ENCODE data around the gene CGGBP1.
"Not testable (repeated sequence)": the region's sequence is repeated elsewhere in the genome, so short reads cannot be mapped to it uniquely, and the experiment has no call there.

Gene CGGBP1

GRCh38 chr3:88034491-88035275 is 24.1 kb downstream of the CGGBP1 start:
- in situ Hi-C loops (cut with HindIII; ENCODE audit: low sequenced_read_pairs): no loop called here

- in situ Hi-C loops (cut with HindIII; ENCODE audit: low sequenced_read_pairs): no loop called here
Measured at GRCh38 chr3:88033808-88034207, 25.0 kb downstream of the CGGBP1 start.

DNA sequence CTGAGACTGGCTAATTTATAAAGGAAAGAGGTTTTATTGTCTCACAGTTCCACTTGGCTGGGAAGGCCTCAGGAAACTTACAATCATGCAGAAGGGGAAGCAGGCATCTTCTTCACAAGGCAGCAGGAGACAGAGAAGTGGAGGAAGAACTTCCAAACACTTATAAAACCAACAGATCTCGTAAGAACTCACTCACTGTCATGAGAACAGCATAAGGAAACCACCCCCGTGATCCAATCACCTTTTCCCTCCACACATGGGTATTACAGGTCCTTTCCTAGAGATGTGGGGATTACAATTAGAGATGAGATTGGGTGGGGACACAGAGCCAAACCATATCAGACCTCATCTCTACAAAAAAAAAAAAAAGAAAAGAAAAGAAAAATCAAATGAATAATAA is 25.7 kb downstream of the CGGBP1 start:
- in situ Hi-C loops (cut with HindIII; ENCODE audit: low sequenced_read_pairs): no loop called here

GRCh38 chr3:88032245-88032644 is 26.6 kb downstream of the CGGBP1 start:
- in situ Hi-C loops (cut with HindIII; ENCODE audit: low sequenced_read_pairs): no loop called here

DNA sequence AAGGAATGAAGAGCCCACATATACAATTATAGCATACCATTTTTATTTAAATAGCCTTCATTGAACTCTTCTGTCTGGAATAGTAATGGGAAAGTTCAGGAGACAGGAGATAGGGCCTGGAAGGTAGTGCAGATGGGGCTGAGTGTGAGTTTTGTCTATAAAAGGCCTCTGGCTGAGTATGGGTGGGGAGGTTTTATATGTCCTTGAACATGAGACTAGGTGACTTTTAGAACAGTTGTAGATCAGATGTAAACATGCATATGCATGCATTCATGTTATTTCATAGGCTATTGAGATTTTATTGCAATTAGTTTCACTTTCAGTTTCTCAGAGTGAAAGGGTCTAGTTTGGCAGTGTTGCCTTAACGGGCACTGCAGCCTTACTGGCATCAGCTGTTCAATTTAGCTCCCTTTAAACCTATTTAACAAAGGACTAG is 27.1 kb downstream of the CGGBP1 start:
- in situ Hi-C loops (cut with HindIII; ENCODE audit: low sequenced_read_pairs): no loop called here

DNA sequence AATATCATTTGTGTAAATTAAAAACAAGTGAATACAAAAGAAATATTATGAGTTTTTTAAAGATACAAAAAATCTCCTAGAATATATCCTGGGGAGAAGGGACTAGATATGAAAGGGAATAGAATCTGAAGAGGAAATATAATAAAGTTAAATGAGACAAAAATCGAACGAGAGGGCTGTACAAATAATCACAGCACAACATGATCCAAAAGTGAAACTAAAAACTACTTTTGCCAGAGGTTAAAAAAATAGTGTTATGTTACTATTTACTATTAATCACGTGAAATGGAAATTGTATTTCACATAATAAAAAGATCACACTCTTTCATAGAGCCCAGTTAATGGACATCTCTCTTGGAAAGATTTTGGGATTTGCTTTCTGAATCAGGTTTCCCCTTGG is 28.6 kb downstream of the CGGBP1 start:
- in situ Hi-C loops (cut with HindIII; ENCODE audit: low sequenced_read_pairs): no loop called here

DNA sequence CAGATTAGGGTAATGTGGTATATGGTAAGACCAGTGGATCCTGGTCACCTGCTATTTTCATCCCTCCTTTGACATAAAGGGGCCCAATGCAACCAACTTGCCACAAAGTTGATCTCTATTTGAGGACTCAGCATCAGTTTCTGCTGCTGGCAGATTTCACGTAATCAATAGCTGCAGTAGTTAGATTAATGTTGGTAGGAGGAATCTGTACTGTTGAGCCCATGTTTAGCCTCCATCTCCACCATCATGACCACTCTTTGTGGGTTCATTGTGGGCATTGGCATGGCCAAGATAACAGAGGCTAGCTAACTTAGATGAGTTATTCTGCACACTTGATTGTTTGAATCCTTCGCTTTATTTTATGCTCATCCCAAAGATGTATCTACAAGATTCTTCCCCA is 29.9 kb downstream of the CGGBP1 start:
- in situ Hi-C loops (cut with HindIII; ENCODE audit: low sequenced_read_pairs): no loop called here

DNA sequence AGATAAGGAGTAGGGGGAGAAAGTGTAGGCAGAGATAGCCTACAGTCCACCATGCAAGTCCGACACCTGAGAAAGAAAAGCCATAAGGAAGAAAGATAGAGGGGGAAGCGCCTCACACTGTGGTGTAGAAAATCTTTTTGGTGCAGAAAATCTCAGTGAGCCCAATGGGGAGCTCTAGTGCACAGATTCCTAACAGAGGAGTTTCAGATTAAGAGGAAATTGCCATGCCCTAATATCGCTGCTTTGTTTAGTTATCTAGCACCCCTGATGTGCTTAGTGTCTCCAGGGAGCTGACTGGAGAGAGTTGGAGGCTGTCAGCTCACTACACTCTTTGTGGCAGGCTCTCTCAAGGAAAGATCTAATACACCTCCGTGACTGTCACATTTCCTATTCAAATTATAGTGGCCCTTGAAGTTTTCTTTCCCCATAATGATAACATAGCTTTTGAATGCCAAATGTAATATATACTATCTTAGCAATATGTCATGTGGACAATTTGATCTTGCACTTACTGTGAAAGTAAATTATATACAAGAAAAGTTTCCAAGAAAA is 33.7 kb downstream of the CGGBP1 start:
- in situ Hi-C loops (cut with HindIII; ENCODE audit: low sequenced_read_pairs): no loop called here

DNA sequence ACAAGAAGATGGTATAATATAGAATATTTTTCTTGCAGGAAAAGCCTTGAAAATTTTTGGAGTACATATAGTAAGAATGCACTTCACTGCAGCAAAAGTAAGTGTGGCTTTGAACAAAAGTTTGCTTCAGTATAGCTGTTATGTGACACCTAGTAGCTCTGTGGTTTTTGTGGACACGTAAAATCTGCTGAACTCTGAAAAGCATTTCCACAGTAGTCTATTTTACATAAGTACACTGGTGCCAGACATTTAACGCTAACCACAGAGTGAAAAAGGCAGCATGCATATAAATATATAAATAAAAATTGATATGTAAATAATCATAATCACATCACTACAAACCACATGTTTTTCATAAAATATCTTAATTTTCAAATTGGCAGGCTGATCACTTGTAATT is 39.8 kb downstream of the CGGBP1 start:
- in situ Hi-C loops (cut with HindIII; ENCODE audit: low sequenced_read_pairs): no loop called here

GRCh38 chr3:88015656-88016055 is 43.1 kb downstream of the CGGBP1 start:
- in situ Hi-C loops (cut with HindIII; ENCODE audit: low sequenced_read_pairs): not testable (repeated sequence)

GRCh38 chr3:88013592-88013991 is 45.2 kb downstream of the CGGBP1 start:
- in situ Hi-C loops (cut with HindIII; ENCODE audit: low sequenced_read_pairs): no loop called here

DNA sequence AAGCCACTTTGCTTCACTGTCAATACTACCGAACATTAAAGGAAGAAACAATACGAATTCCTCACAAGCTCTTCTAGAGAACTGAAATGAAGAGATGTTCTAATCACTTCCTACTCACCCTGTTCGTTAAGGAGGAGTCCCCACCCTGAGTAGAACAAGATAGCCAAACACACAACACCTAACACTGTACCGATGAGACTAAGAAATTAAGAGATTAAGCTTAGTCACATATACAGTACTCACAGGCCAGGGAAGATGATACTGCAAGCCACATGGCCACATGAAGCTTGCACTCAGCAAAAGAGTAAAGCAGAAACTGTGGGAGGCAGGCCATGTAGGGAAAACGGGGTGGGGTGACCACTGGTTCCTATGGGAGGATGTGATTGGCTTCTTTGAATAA is 48.0 kb downstream of the CGGBP1 start:
- in situ Hi-C loops (cut with HindIII; ENCODE audit: low sequenced_read_pairs): no loop called here

GRCh38 chr3:88009066-88009465 is 49.7 kb downstream of the CGGBP1 start:
- in situ Hi-C loops (cut with HindIII; ENCODE audit: low sequenced_read_pairs): no loop called here

DNA sequence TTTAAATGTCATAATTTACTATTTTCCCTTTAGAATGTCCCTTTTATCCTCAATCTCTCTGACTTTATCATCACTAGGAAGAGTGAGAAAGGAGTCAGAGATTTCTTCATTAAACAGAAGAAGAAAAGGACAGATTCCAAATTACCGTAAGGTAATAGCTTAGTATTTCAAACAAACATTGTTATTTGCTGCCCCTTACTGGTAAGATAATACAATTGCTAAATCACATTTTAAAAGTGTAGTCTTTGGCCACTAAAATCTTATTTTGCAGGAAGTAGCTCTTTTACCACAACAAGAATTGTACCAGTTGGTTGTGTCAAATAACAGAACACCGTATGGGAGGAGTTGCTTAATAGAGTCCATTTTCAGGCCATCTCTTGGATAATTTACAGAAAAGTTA is 53.7 kb downstream of the CGGBP1 start:
- in situ Hi-C loops (cut with HindIII; ENCODE audit: low sequenced_read_pairs): no loop called here

DNA sequence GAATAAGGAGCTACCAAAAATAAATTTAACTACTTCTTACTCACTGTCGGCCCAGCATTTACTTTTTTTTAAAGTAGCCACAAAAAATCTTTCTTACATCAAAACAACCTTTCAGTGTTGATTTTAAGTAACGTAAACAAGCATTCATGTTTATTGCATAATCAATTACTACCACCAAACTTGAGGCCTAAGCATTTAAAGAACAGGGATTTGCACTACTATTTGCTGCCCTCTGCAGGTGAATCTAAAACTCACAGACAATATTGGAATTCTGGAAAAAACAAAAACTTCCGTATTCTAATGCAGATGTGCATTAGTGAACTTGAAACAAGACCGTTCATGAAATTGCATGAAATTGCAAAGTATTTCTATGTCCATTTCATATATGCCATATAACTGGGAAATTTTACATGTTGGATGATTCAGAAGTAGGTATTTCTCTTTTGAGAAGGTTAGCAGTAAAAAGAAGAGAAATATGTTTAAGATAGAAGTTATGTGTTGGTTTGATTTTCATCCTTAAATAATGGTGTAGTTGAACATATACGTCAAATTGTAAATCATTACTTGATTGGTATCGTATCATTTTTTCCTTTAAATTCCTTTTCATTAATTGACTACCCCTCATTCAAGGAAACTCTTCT is 55.6 kb downstream of the CGGBP1 start:
- in situ Hi-C loops (cut with HindIII; ENCODE audit: low sequenced_read_pairs): no loop called here

DNA sequence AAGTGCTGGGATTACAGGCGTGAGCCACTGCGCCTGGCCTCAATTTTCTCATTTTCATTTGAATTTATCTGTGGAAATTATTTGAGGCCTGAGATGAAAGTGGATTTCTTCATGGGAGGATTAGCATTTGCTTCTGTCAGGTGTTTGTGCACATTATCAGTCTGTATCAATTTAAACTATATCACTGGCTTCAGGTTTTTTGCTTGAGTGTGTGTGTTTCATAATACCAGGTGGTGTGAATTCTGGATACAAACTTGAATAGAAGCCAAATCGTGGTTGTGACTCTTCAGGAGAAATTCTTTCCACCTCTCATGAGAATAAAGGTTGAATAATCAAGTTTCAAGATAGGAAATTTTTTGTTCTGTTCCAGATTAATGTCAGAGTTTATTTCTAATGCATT is 56.4 kb downstream of the CGGBP1 start:
- in situ Hi-C loops (cut with HindIII; ENCODE audit: low sequenced_read_pairs): no loop called here
